ENCODE data around the gene TBCEL.

GRCh38 chr11:121018746-121019145, 5.2 kb upstream of the TBCEL start:
- TF ChIP-seq CTCF (IDR thresholded peaks at IDR 0.05; ENCODE audit: extremely low read depth in 1 of 2, insufficient read depth in 1 of 2, low read depth in 1 of 2, low read length in 2 of 2) (no peak), EZH2 (IDR thresholded peaks at IDR 0.05; ENCODE audit: borderline replicate concordance, low read depth, low read length, severe bottlenecking) (no peak), POLR2A (IDR thresholded peaks at IDR 0.05; ENCODE audit: low read depth, low read length) (no peak), POLR2AphosphoS5 (IDR thresholded peaks at IDR 0.05; ENCODE audit: insufficient read depth, low read depth, low read length) (no peak), GATA2 (IDR thresholded peaks at IDR 0.05; ENCODE audit: insufficient read depth, insufficient read length, low read depth, low read length) (no peak), MAX (IDR thresholded peaks at IDR 0.05; ENCODE audit: insufficient read depth, insufficient read length) (no peak), JUN (IDR thresholded peaks at IDR 0.05; ENCODE audit: borderline replicate concordance, insufficient read depth, insufficient read length, low read depth) (no peak), MYC (IDR thresholded peaks at IDR 0.05; ENCODE audit: low read depth, low read length) (no peak)

Measured in endothelial cell of umbilical vein (primary cell).